CD4-positive, CD25-positive, alpha-beta regulatory T cell (primary cell): ENCODE data around the gene CCDC91. TPM values are rescaled to one million over a fixed set of nuclear protein-coding genes. Genes with fewer than 3 reads are reported as not detected.
"Not testable (repeated sequence)": the region's sequence is repeated elsewhere in the genome, so short reads cannot be mapped to it uniquely, and the experiment has no call there.

Experiments
- ATAC-seq, 2 donors: fragments of 150-1000 bp; cut with Tn5 transposase; one replicate each; pipeline ENCODE4 v1.10.0; 2021; ENCODE audit warnings: low read depth in 2 of 2, moderate number of reproducible peaks in 2 of 2, moderate library complexity in 1 of 2
- DNase-seq, 3 donors: peaks; one replicate each; pipeline versions ENCODE4 v3.0.0 to v3.0.0-alpha.2; 2012 to 2022; ENCODE audit warnings: mixed read lengths in 1 of 3
- H3K27ac ChIP-seq: one replicate; pipeline ENCODE4 v1.7.0; 2013; ENCODE audit warnings: mild to moderate bottlenecking, low read length; ENCODE audit not compliant: insufficient read depth, poor library complexity, severe bottlenecking
- H3K27me3 ChIP-seq: one replicate; pipeline ENCODE4 v1.7.0; 2013; ENCODE audit warnings: low read length; ENCODE audit not compliant: control insufficient read depth, insufficient read depth
- H3K36me3 ChIP-seq: one replicate; pipeline ENCODE4 v1.7.0; 2013; ENCODE audit warnings: mild to moderate bottlenecking, low read length, moderate library complexity; ENCODE audit not compliant: control insufficient read depth, insufficient read depth
- H3K4me1 ChIP-seq: 2 replicates; pipeline ENCODE4 v1.7.0; 2013; ENCODE audit warnings: mild to moderate bottlenecking, low read length; ENCODE audit not compliant: insufficient read depth, control insufficient read depth, poor library complexity, severe bottlenecking
- H3K4me3 ChIP-seq: one replicate; pipeline ENCODE4 v1.7.0; 2013; ENCODE audit warnings: low read depth, mild to moderate bottlenecking, low read length, moderate library complexity
- H3K9me3 ChIP-seq, 2 experiments: 1 replicate in 1 of 2; 2 replicates in 1 of 2; pipeline ENCODE4 v1.7.0; 2013; ENCODE audit warnings: low read length in 2 of 2, mild to moderate bottlenecking in 1 of 2, moderate library complexity in 1 of 2; ENCODE audit not compliant: control insufficient read depth in 2 of 2
- H3K27ac Mint-ChIP-seq, 3 donors: one replicate each; pipeline ENCODE4 v1.8.0; 2020 to 2022; ENCODE audit warnings: mild to moderate bottlenecking in 3 of 3, mixed read lengths in 3 of 3, moderate library complexity in 2 of 3
- H3K27me3 Mint-ChIP-seq: one replicate; pipeline ENCODE4 v1.8.0; 2022; ENCODE audit warnings: mild to moderate bottlenecking, mixed read lengths
- H3K36me3 Mint-ChIP-seq: one replicate; pipeline ENCODE4 v1.8.0; 2020; ENCODE audit warnings: mixed read lengths
- H3K4me1 Mint-ChIP-seq, 4 donors: one replicate each; pipeline ENCODE4 v1.8.0; 2020 to 2022; ENCODE audit warnings: mixed read lengths in 4 of 4, mild to moderate bottlenecking in 1 of 4
- H3K4me3 Mint-ChIP-seq, 4 donors: one replicate each; pipeline ENCODE4 v1.8.0; 2020 to 2022; ENCODE audit warnings: mild to moderate bottlenecking in 4 of 4, mixed read lengths in 4 of 4, moderate library complexity in 3 of 4
- H3K9me3 Mint-ChIP-seq, 7 donors: one replicate each; pipeline ENCODE4 v1.8.0; 2020 to 2022; ENCODE audit warnings: mixed read lengths in 7 of 7, mild to moderate bottlenecking in 3 of 7, moderate library complexity in 2 of 7
- polyA plus RNA-seq, 4 donors: library from polyadenylated mRNA; unstranded; fragments of 300-500 nt; fragmentation: Illumina TruSeq; gene quantifications; one replicate each; pipeline ENCODE4 v1.2.3, GENCODE V29; 2021
- total RNA-seq: library from RNA; stranded (reverse); gene quantifications from one replicate; pipeline ENCODE4 v1.2.3, GENCODE V29; 2022

CCDC91 gene
- total and polyA plus RNA-seq, 5 donors from 2014 or later: 59.4 to 74.0 (median 66.2) TPM

GRCh38 chr12:28367326-28367725 is 177.1 kb downstream of the CCDC91 start:
- H3K27ac ChIP-seq: no peak overlapping the region
- H3K36me3 ChIP-seq: peaks cover 70% of the 10 kb centered on the region
- H3K9me3 Mint-ChIP-seq: peaks cover 0 to 49% (median 19%) of the 10 kb centered on the region in 7 donors
- no peak overlapping the region for H3K4me3 ChIP-seq
- no peaks in the 10 kb centered on the region for H3K27me3 ChIP-seq
- H3K4me1 ChIP-seq: no peaks in the 10 kb centered on the region
- H3K27ac Mint-ChIP-seq: no peak overlapping the region
- H3K36me3 Mint-ChIP-seq: peaks cover 75% of the 10 kb centered on the region
- ATAC-seq (no peak), DNase-seq (no peak)
- H3K4me3 Mint-ChIP-seq: no peak overlapping the region
- peaks cover 0 to 2% (median 0%) of the 10 kb centered on the region in 4 donors for H3K4me1 Mint-ChIP-seq
- H3K27me3 Mint-ChIP-seq: no peaks in the 10 kb centered on the region
- peaks cover 40 to 53% of the 10 kb centered on the region in 2 experiments for H3K9me3 ChIP-seq

GRCh38 chr12:28367993-28368392 is 177.7 kb downstream of the CCDC91 start:
- H3K27ac Mint-ChIP-seq: no peak overlapping the region
- H3K4me3 ChIP-seq: no peak overlapping the region
- H3K4me3 Mint-ChIP-seq: no peak overlapping the region
- no peak for DNase-seq
- peaks cover 69% of the 10 kb centered on the region for H3K36me3 ChIP-seq
- peaks cover 81% of the 10 kb centered on the region for H3K36me3 Mint-ChIP-seq
- no peak for ATAC-seq
- H3K4me1 Mint-ChIP-seq: peaks cover 0 to 7% (median 1%) of the 10 kb centered on the region in 4 donors
- peaks cover 40 to 53% of the 10 kb centered on the region in 2 experiments for H3K9me3 ChIP-seq
- H3K27me3 ChIP-seq: no peaks in the 10 kb centered on the region
- H3K4me1 ChIP-seq: no peaks in the 10 kb centered on the region
- peaks cover 0 to 54% (median 19%) of the 10 kb centered on the region in 7 donors for H3K9me3 Mint-ChIP-seq
- no peak overlapping the region for H3K27ac ChIP-seq
- no peaks in the 10 kb centered on the region for H3K27me3 Mint-ChIP-seq

GRCh38 chr12:28369483-28369882 is 179.2 kb downstream of the CCDC91 start:
- no peak overlapping the region for H3K4me3 Mint-ChIP-seq
- H3K36me3 Mint-ChIP-seq: peaks cover 84% of the 10 kb centered on the region
- Histone ChIP-seq H3K9me3 (peaks cover 40 to 53% of the 10 kb centered on the region in 2 experiments), H3K36me3 (peaks cover 70% of the 10 kb centered on the region), H3K4me1 (no peaks in the 10 kb centered on the region), H3K27me3 (no peaks in the 10 kb centered on the region), H3K27ac (no peak overlapping the region), H3K4me3 (no peak overlapping the region)
- peaks cover 0 to 54% (median 19%) of the 10 kb centered on the region in 7 donors for H3K9me3 Mint-ChIP-seq
- H3K27ac Mint-ChIP-seq: no peak overlapping the region
- ATAC-seq: no peak
- peaks cover 0 to 13% (median 5%) of the 10 kb centered on the region in 4 donors for H3K4me1 Mint-ChIP-seq
- no peak for DNase-seq
- H3K27me3 Mint-ChIP-seq: no peaks in the 10 kb centered on the region

- no peak overlapping the region for H3K27ac ChIP-seq
- Mint-ChIP-seq H3K9me3 (peaks cover 0 to 28% (median 8%) of the 10 kb centered on the region in 7 donors), H3K27ac (no peak overlapping the region), H3K36me3 (peaks cover 53% of the 10 kb centered on the region), H3K4me1 (peaks cover 9 to 25% (median 23%) of the 10 kb centered on the region in 4 donors), H3K27me3 (no peaks in the 10 kb centered on the region), H3K4me3 (no peak overlapping the region)
- no peak for DNase-seq
- no peak overlapping the region for H3K4me3 ChIP-seq
- H3K36me3 ChIP-seq: peaks cover 29% of the 10 kb centered on the region
- no peaks in the 10 kb centered on the region for H3K27me3 ChIP-seq
- H3K4me1 ChIP-seq: peaks cover 12% of the 10 kb centered on the region
- peaks cover 19% of the 10 kb centered on the region in 2 experiments for H3K9me3 ChIP-seq
- no peak for ATAC-seq
Measured at GRCh38 chr12:28374556-28374955, 184.3 kb downstream of the CCDC91 start.

- no peaks in the 10 kb centered on the region for H3K27me3 Mint-ChIP-seq
- no peak for DNase-seq
- H3K27ac Mint-ChIP-seq: no peak overlapping the region
- Histone ChIP-seq H3K36me3 (peaks cover 8% of the 10 kb centered on the region), H3K9me3 (no peaks in the 10 kb centered on the region), H3K4me1 (peaks cover 12% of the 10 kb centered on the region), H3K27ac (no peak overlapping the region), H3K4me3 (no peak overlapping the region), H3K27me3 (no peaks in the 10 kb centered on the region)
- H3K4me1 Mint-ChIP-seq: peaks cover 14 to 22% (median 16%) of the 10 kb centered on the region in 4 donors
- H3K4me3 Mint-ChIP-seq: no peak overlapping the region
- peaks cover 38% of the 10 kb centered on the region for H3K36me3 Mint-ChIP-seq
- ATAC-seq: no peak
- H3K9me3 Mint-ChIP-seq: peaks cover 0 to 8% (median 0%) of the 10 kb centered on the region in 7 donors
Measured at GRCh38 chr12:28378736-28379135, 188.5 kb downstream of the CCDC91 start.

GRCh38 chr12:28379779-28380178 is 189.5 kb downstream of the CCDC91 start:
- H3K9me3 Mint-ChIP-seq, H3K4me3 Mint-ChIP-seq, ATAC-seq, DNase-seq, H3K27me3 Mint-ChIP-seq, H3K9me3 ChIP-seq, H3K36me3 ChIP-seq, H3K27ac ChIP-seq, H3K27me3 ChIP-seq, H3K27ac Mint-ChIP-seq, H3K4me3 ChIP-seq: not testable (repeated sequence)
- Mint-ChIP-seq H3K4me1 (peaks cover 13 to 22% (median 15%) of the 10 kb centered on the region in 4 donors), H3K36me3 (peaks cover 32% of the 10 kb centered on the region)
- H3K4me1 ChIP-seq: peaks cover 12% of the 10 kb centered on the region

DNA sequence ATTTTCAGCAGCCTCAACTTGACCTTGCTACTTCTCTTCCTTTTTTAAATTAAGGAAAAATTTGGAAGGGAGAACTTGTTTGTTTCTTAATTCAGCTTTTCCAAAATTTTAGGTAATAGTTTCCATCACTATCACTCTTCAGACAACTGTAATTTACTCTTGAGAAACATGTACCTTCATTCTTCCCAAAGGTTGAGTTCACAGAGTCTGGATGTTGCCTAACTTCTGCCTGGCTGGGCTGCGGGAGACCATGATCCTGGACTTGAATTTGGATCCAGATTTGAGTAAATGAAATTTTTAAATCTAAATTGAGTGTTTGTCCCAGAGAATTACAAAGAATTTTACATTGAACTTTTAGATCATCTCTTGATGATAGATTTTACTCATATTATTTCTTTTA is 193.1 kb downstream of the CCDC91 start:
- no peak overlapping the region for H3K4me3 ChIP-seq
- H3K27me3 Mint-ChIP-seq: no peaks in the 10 kb centered on the region
- peaks cover 0 to 6% (median 5%) of the 10 kb centered on the region in 4 donors for H3K4me1 Mint-ChIP-seq
- H3K27ac Mint-ChIP-seq: no peak overlapping the region
- H3K36me3 Mint-ChIP-seq: peaks cover 49% of the 10 kb centered on the region
- H3K4me3 Mint-ChIP-seq: no peak overlapping the region
- no peaks in the 10 kb centered on the region for H3K9me3 ChIP-seq
- DNase-seq (no peak), ATAC-seq (no peak)
- H3K27ac ChIP-seq: no peak overlapping the region
- no peaks in the 10 kb centered on the region for H3K4me1 ChIP-seq
- no peaks in the 10 kb centered on the region for H3K27me3 ChIP-seq
- peaks cover 9% of the 10 kb centered on the region for H3K36me3 ChIP-seq
- peaks cover 0 to 8% (median 2%) of the 10 kb centered on the region in 7 donors for H3K9me3 Mint-ChIP-seq

DNA sequence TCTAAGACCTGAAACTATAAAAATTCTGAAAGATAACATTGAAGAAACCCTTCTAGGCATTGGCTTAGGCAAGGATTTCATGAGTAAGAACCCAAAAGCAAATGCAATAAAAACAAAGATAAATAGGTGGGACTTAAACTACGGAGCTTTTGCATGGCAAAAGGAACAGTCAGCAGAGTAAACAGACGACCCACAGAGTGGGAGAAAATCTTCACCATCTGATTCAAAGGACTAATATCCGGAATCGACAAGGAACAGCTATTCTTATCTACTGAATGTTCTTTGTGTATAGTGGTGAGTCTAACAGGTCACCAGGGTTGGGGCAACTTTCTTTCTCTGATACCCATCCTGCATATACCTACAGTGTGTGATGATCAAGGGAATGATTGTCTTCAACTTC is 198.6 kb downstream of the CCDC91 start:
- Histone ChIP-seq H3K36me3 (peaks cover 8% of the 10 kb centered on the region), H3K27me3 (no peaks in the 10 kb centered on the region), H3K4me1 (no peaks in the 10 kb centered on the region), H3K9me3 (no peaks in the 10 kb centered on the region), H3K27ac (no peak overlapping the region), H3K4me3 (no peak overlapping the region)
- ATAC-seq (no peak), DNase-seq (no peak)
- Mint-ChIP-seq H3K27me3 (no peaks in the 10 kb centered on the region), H3K4me3 (no peak overlapping the region), H3K27ac (no peak overlapping the region), H3K4me1 (peaks cover 4 to 15% (median 6%) of the 10 kb centered on the region in 4 donors), H3K9me3 (peaks cover 0 to 6% (median 1%) of the 10 kb centered on the region in 7 donors), H3K36me3 (peaks cover 56% of the 10 kb centered on the region)
